PC-3 (cell line): Measurements from ENCODE around the gene SLC22A17. TPM values are rescaled to one million over a fixed set of nuclear protein-coding genes. Genes with fewer than 3 reads are reported as not detected.
A peak's percentile ranks its signal among the peaks of the same experiment; 100 is the strongest.

Experiments
- ATAC-seq: fragments of 200-7000 bp; cut with Tn5 transposase; 2 replicates; pipeline ENCODE4 v1.9.1; 2020; ENCODE audit warnings: mild to moderate bottlenecking, moderate library complexity
- BruUV-seq: library from RNA; stranded (reverse); fragments of 400-500 nt; replicated peaks from 2 replicates; lab custom pipeline; 2021; lab: Mats Ljungman, UMichigan
- CTCF ChIA-PET: fragments of 300-600 bp; sonication (Branson Sonifier 250); formaldehyde crosslinking; loops from one replicate; lab custom pipeline; 2022; ENCODE audit warnings: antibody characterized with exemption; lab: Charles Lee
- POLR2A ChIA-PET: fragments of 300-600 bp; sonication (Branson Sonifier 250); formaldehyde crosslinking; loops from one replicate; lab custom pipeline; 2022; ENCODE audit warnings: antibody characterized with exemption; ENCODE audit not compliant: unreplicated experiment; lab: Charles Lee
- DNase-seq: peaks from one replicate; pipeline ENCODE4 v3.0.0-alpha.2; 2015
- H2AFZ ChIP-seq: fragments of 300-600 bp; sonication (generic); 2 replicates; pipeline ENCODE4 v1.6.0; 2016; ENCODE audit warnings: antibody characterized with exemption, low read length
- H3F3A ChIP-seq: fragments of 300-600 bp; sonication (generic); one replicate; pipeline ENCODE4 v1.6.0; 2017; ENCODE audit warnings: antibody characterized with exemption, low read length, control low read depth, mild to moderate bottlenecking; ENCODE audit not compliant: unreplicated experiment
- H3K27ac ChIP-seq: fragments of 300-600 bp; sonication (generic); 2 replicates; pipeline ENCODE4 v1.5.1; 2016; ENCODE audit warnings: mild to moderate bottlenecking, low read length
- H3K27me3 ChIP-seq: fragments of 300-600 bp; sonication (generic); 2 replicates; pipeline ENCODE4 v1.6.1; 2016; ENCODE audit warnings: low read length, mixed read lengths
- H3K36me3 ChIP-seq: fragments of 300-600 bp; sonication (generic); 2 replicates; pipeline ENCODE4 v1.6.1; 2016; ENCODE audit warnings: low read depth, mixed run types, low read length, mixed read lengths
- H3K4me1 ChIP-seq: fragments of 300-600 bp; sonication (generic); 2 replicates; pipeline ENCODE4 v1.5.1; 2016; ENCODE audit warnings: low read length; ENCODE audit not compliant: insufficient read depth
- H3K4me2 ChIP-seq: fragments of 300-600 bp; sonication (generic); 2 replicates; pipeline ENCODE4 v1.6.0; 2016; ENCODE audit warnings: low read length
- H3K4me3 ChIP-seq: fragments of 300-600 bp; sonication (generic); 2 replicates; pipeline ENCODE4 v1.5.1; 2016; ENCODE audit warnings: mild to moderate bottlenecking, low read length, mixed read lengths
- H3K79me2 ChIP-seq: fragments of 300-600 bp; sonication (generic); 2 replicates; pipeline ENCODE4 v1.6.1; 2017; ENCODE audit warnings: low read length, mixed read lengths
- H3K9ac ChIP-seq: fragments of 300-600 bp; sonication (generic); 2 replicates; pipeline ENCODE4 v1.6.0; 2016; ENCODE audit warnings: mild to moderate bottlenecking, low read length
- H3K9me2 ChIP-seq: fragments of 300-600 bp; sonication (generic); replicated peaks from 2 replicates; pipeline ENCODE4 v1.6.1; 2016; ENCODE audit warnings: mixed run types, low read length, mixed read lengths
- H3K9me3 ChIP-seq: fragments of 300-600 bp; sonication (generic); 2 replicates; pipeline ENCODE4 v1.6.1; 2016; ENCODE audit warnings: low read length, mixed read lengths
- H4K20me1 ChIP-seq: fragments of 300-600 bp; sonication (generic); 2 replicates; pipeline ENCODE4 v1.6.1; 2016; ENCODE audit warnings: low read length, mixed read lengths
- EZH2 ChIP-seq: fragments of 300-600 bp; sonication (generic); IDR thresholded peaks from one replicate; pipeline ENCODE4 v1.6.1; 2017; ENCODE audit warnings: antibody characterized with exemption, mild to moderate bottlenecking, low read length; ENCODE audit not compliant: unreplicated experiment
- EZH2phosphoT487 ChIP-seq: fragments of 300-600 bp; sonication (generic); IDR thresholded peaks from 2 replicates; pipeline ENCODE4 v1.6.1; 2018; ENCODE audit warnings: mild to moderate bottlenecking, antibody characterized with exemption, low read length, borderline replicate concordance
- intact Hi-C: fragments of 100-400 bp; cut with micrococcal nuclease; formaldehyde crosslinking; loops from 2 replicates; pipeline ENCODE4 v1.9.0; 2023
- total RNA-seq: library from RNA; depleted of rRNA; stranded (reverse); fragments of >200 nt; gene quantifications from 2 replicates; pipeline ENCODE4 v1.2.3, GENCODE V29; 2014
- TF ChIP-seq, protein P1 (sequence below): fragments of 300-600 bp; sonication (generic); conservative IDR thresholded peaks from 2 replicates; pipeline ENCODE4 v1.5.1; 2017; ENCODE audit warnings: antibody characterized with exemption, low read depth, mild to moderate bottlenecking, low read length

Gene SLC22A17
- total RNA-seq, 1 experiment from 2014 or later: 12.0 TPM

DNA sequence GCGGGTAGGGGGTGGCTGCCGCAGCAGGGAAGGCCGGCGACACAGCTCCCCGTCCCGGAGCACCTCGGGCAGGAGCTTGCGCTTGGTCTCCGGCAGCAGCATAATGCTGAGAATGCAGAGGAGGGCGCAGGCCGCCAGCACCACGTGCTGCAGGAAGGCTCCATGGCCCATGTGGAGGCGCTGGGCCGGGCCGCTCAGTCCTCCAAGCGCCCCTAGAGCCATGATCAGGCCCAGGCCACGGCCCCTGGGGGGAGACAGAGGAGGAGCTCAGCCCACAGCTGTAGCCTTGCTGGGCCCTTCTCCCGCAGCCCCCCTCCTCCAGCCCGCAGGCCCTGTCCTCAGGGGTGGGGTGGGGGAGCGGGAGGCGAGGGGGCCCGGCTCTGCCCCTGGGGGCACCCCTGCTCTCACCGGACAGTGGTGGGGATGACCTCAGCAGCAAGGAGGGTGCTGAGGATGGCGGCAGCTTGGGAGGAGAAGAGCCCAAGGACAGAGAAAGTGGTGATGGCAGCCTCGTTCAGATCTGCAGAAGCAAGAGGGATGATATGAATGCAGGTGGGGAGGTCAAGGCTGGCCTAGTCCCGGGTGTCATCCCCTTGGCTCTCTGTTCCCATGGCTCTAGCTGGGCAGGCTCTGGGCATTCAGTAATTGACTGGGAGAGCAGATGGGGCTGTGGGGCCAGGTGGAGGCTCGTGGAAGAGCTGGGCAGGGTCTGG lies 5.8 kb downstream of the SLC22A17 start:
- Histone ChIP-seq H4K20me1 (no peaks in the 10 kb centered on the region), H3K4me3 (no peak overlapping the region), H3K4me2 (no peak overlapping the region), H3K9ac (no peak overlapping the region), H3K4me1 (no peaks in the 10 kb centered on the region), H3F3A (no peaks in the 10 kb centered on the region), H3K36me3 (no peaks in the 10 kb centered on the region), H3K9me3 (no peaks in the 10 kb centered on the region), H2AFZ (no peak overlapping the region), H3K27me3 (no peaks in the 10 kb centered on the region), H3K79me2 (no peaks in the 10 kb centered on the region), H3K27ac (no peak overlapping the region), H3K9me2 (no peaks in the 10 kb centered on the region)
- DNase-seq: no peak
- intact Hi-C loops: no loop called here
- no peak for ATAC-seq
- TF ChIP-seq EZH2phosphoT487 (no peak), EZH2 (no peak)
- TF ChIP-seq, protein P1, sequence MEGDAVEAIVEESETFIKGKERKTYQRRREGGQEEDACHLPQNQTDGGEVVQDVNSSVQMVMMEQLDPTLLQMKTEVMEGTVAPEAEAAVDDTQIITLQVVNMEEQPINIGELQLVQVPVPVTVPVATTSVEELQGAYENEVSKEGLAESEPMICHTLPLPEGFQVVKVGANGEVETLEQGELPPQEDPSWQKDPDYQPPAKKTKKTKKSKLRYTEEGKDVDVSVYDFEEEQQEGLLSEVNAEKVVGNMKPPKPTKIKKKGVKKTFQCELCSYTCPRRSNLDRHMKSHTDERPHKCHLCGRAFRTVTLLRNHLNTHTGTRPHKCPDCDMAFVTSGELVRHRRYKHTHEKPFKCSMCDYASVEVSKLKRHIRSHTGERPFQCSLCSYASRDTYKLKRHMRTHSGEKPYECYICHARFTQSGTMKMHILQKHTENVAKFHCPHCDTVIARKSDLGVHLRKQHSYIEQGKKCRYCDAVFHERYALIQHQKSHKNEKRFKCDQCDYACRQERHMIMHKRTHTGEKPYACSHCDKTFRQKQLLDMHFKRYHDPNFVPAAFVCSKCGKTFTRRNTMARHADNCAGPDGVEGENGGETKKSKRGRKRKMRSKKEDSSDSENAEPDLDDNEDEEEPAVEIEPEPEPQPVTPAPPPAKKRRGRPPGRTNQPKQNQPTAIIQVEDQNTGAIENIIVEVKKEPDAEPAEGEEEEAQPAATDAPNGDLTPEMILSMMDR: no peak
- POLR2A ChIA-PET: no interaction called here
- CTCF ChIA-PET: no interaction called here
- no TSS peak for BruUV-seq

DNA sequence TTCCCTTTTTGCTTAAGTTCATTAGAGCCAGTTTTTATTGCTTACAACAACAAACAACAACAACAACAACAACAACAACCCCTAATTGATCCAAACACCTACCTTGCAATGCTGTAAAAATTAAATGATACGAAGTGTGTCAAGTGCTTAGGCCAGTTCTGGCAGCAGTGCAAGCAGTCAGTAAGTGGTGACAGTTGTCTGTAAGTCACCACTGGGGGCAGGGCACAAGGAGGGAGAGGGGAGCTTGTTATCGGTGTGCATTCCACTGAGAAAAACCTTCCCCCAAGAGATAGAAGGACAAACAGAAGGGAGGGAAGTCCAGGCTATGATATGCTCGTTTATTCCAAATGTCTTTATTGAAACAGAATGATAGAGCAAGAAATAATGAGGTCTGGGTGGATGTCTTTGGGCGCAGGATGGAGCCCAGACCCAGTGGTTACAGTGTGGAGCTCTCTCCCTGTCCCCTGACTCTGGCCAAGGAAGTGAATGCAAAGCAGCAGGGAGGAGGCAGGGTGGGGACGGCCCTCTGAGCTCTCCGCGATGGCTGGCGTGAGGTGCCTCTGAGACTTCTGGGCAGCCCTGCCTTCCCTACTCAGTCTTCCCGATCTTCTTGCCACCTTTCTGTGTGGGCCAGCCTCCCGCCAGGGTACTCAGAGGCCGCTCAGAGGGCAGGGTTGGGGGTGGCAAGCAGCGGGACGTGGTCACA lies 6.5 kb downstream of the SLC22A17 start:
- Histone ChIP-seq H3K36me3 (no peaks in the 10 kb centered on the region), H4K20me1 (no peaks in the 10 kb centered on the region), H3K4me1 (no peaks in the 10 kb centered on the region), H3K27ac (no peak overlapping the region), H3K9me3 (no peaks in the 10 kb centered on the region), H3F3A (no peaks in the 10 kb centered on the region), H3K9me2 (no peaks in the 10 kb centered on the region), H3K79me2 (no peaks in the 10 kb centered on the region), H3K4me2 (no peak overlapping the region), H3K4me3 (no peak overlapping the region), H3K9ac (no peak overlapping the region), H3K27me3 (no peaks in the 10 kb centered on the region), H2AFZ (no peak overlapping the region)
- CTCF ChIA-PET: no interaction called here
- no TSS peak for BruUV-seq
- DNase-seq (no peak), ATAC-seq (no peak)
- POLR2A ChIA-PET: no interaction called here
- no peak for TF ChIP-seq EZH2phosphoT487
- no peak for TF ChIP-seq EZH2
- TF ChIP-seq, protein P1: no peak
- intact Hi-C loops: no loop called here

DNA sequence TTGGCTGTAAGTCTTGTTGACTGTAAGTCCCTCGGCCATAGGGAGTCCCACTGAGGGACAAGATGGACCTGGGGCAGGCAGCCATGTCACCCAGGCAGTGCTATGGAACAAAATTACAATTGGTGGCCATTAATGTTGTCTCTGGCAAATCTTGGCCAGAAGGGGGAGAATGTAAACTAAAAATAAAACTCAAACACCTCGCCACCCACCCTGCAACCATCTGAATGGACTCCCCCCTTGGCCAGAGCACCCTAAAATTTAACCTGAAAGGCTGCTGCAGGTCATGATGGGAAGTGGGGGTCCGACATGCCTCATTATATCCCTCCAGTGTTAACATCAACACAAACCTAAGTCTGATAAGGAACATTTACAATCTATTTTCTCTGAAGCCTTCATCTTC lies 8.2 kb downstream of the SLC22A17 start:
- BruUV-seq: no TSS peak
- POLR2A ChIA-PET: no interaction called here
- no peaks in the 10 kb centered on the region for H3F3A ChIP-seq
- no peaks in the 10 kb centered on the region for H3K79me2 ChIP-seq
- H3K27me3 ChIP-seq: no peaks in the 10 kb centered on the region
- DNase-seq (no peak), ATAC-seq (no peak)
- CTCF ChIA-PET: no interaction called here
- no peak overlapping the region for H3K4me3 ChIP-seq
- no peak overlapping the region for H2AFZ ChIP-seq
- no peak overlapping the region for H3K9ac ChIP-seq
- H3K9me3 ChIP-seq: peaks cover 12% of the 10 kb centered on the region; the same call in 1 of the 2 replicates
- TF ChIP-seq EZH2phosphoT487: no peak
- TF ChIP-seq, protein P1: peak; percentile 24; the same call in 1 of the 2 replicates
- no peak for TF ChIP-seq EZH2
- H3K4me2 ChIP-seq: no peak overlapping the region
- no peaks in the 10 kb centered on the region for H4K20me1 ChIP-seq
- H3K36me3 ChIP-seq: no peaks in the 10 kb centered on the region
- H3K4me1 ChIP-seq: no peaks in the 10 kb centered on the region
- no peaks in the 10 kb centered on the region for H3K9me2 ChIP-seq
- intact Hi-C loops: no loop called here
- no peak overlapping the region for H3K27ac ChIP-seq
